ENCODE data around the gene ERGIC2.

GRCh38 chr12:29396774-29397173, 15.8 kb upstream of the ERGIC2 start:
- TF ChIP-seq POLR2AphosphoS5 (IDR thresholded peaks at IDR 0.05) (no peak), CTCF (IDR thresholded peaks at IDR 0.05) (no peak)

Measured in transverse colon (tissue), 4 donors.